ENCODE data around the gene MCRIP1. TPM values are rescaled to one million over a fixed set of nuclear protein-coding genes. Genes with fewer than 3 reads are reported as not detected.

MCRIP1 gene
- total and polyA plus RNA-seq, 2 of the 13 experiments (the other 11 are each of a cell fraction or from before 2014, with no cell fraction given), result 79.7 to 84.9 TPM

GRCh38 chr17:81871387-81872230, 38.5 kb upstream of the MCRIP1 start (continued):
- 0 out of 2 replicates have a peak, but pooled peaks have one; percentile 27 for TF ChIP-seq FOXP4 (CRISPR knock-in tag; IDR thresholded peaks at IDR 0.05)
- no peak for TF ChIP-seq PREB (CRISPR knock-in tag; IDR thresholded peaks at IDR 0.05)
- peak; percentile 80; the same call in 1 of the 2 replicates for TF ChIP-seq MIER3 (CRISPR knock-in tag; IDR thresholded peaks at IDR 0.05; ENCODE audit: borderline replicate concordance)
- TF ChIP-seq ZNF274 (CRISPR knock-in tag; IDR thresholded peaks at IDR 0.05), result peak; percentile 95
- peak; percentile 55 for TF ChIP-seq ZNF142 (CRISPR knock-in tag; IDR thresholded peaks at IDR 0.05)
- peak; percentile 17 for TF ChIP-seq PHF5A (CRISPR knock-in tag; IDR thresholded peaks at IDR 0.05; ENCODE audit: low read depth, unreplicated experiment)
- no peak for TF ChIP-seq ZNF331 (CRISPR knock-in tag; IDR thresholded peaks at IDR 0.05)
- no peak for TF ChIP-seq PLRG1 (conservative IDR thresholded peaks at IDR 0.05)
- peak; percentile 48; the same call in 1 of the 2 replicates for TF ChIP-seq ZNF101 (CRISPR knock-in tag; IDR thresholded peaks at IDR 0.05; ENCODE audit: borderline replicate concordance, low read depth)
- peak; percentile 87 for TF ChIP-seq ZNF430 (CRISPR knock-in tag; IDR thresholded peaks at IDR 0.05)
- TF ChIP-seq FUBP1 (CRISPR knock-in tag; IDR thresholded peaks at IDR 0.05; ENCODE audit: borderline replicate concordance), result peak; percentile 45; the same call in 1 of the 2 replicates
- TF ChIP-seq MXD3 (CRISPR knock-in tag; IDR thresholded peaks at IDR 0.05), result peak; percentile 92
- peak; percentile 90 for TF ChIP-seq NRL (CRISPR knock-in tag; IDR thresholded peaks at IDR 0.05; ENCODE audit: borderline replicate concordance)
- TF ChIP-seq SNAI1 (CRISPR knock-in tag; IDR thresholded peaks at IDR 0.05; ENCODE audit: borderline replicate concordance), result peak; percentile 31; the same call in 1 of the 2 replicates
- TF ChIP-seq ZBTB26 (CRISPR knock-in tag; IDR thresholded peaks at IDR 0.05; ENCODE audit: borderline replicate concordance), result peak; percentile 65; the same call in 1 of the 2 replicates
